C4-2B (cell line): ENCODE data around the gene SLC38A3.

ENCODE experiments used
- ZFX ChIP-seq: fragments of 450-650 bp; IDR thresholded peaks from 2 replicates; pipeline ENCODE4 v1.6.1; 2017
- TF ChIP-seq, protein P1 (sequence below): fragments of 450-650 bp; conservative IDR thresholded peaks from 2 replicates; pipeline ENCODE4 v1.5.1; 2017; ENCODE audit warnings: mild to moderate bottlenecking

DNA sequence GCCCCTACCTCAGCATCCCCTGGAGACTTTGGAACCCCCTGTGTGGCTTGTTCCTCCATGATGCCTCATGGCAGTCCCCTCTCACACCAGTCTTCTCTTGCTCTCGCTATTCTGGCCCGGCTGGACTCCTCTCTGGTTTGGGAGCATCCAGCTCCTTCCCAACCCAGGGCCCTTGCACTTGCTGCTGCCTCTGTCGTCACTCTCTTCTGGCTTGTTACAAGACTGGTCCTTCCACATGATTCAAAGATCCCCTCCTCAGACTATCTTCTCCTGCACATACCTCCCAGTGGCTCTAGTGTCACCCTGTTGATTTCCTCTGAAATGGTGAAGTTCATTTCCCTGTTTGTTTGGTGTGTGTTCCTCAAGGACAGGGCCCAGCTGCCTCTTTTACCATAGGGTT is 24.4 kb downstream of the SLC38A3 start:
- TF ChIP-seq, protein P1, sequence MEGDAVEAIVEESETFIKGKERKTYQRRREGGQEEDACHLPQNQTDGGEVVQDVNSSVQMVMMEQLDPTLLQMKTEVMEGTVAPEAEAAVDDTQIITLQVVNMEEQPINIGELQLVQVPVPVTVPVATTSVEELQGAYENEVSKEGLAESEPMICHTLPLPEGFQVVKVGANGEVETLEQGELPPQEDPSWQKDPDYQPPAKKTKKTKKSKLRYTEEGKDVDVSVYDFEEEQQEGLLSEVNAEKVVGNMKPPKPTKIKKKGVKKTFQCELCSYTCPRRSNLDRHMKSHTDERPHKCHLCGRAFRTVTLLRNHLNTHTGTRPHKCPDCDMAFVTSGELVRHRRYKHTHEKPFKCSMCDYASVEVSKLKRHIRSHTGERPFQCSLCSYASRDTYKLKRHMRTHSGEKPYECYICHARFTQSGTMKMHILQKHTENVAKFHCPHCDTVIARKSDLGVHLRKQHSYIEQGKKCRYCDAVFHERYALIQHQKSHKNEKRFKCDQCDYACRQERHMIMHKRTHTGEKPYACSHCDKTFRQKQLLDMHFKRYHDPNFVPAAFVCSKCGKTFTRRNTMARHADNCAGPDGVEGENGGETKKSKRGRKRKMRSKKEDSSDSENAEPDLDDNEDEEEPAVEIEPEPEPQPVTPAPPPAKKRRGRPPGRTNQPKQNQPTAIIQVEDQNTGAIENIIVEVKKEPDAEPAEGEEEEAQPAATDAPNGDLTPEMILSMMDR: no peak
- no peak for TF ChIP-seq ZFX
